CD1c-positive myeloid dendritic cell (primary cell): Measurements from ENCODE around the gene POLR2E.
"Not testable (repeated sequence)": the region's sequence is repeated elsewhere in the genome, so short reads cannot be mapped to it uniquely, and the experiment has no call there.

Experiments used
- DNase-seq: peaks from one replicate; pipeline ENCODE4 v3.0.0-alpha.2; 2016; ENCODE audit errors: extremely low spot score

The POLR2E gene

GRCh38 chr19:1125601-1126467, 30.7 kb upstream of the POLR2E start:
- DNase-seq: peak; percentile 86

GRCh38 chr19:1123885-1124677, 28.9 kb upstream of the POLR2E start:
- no peak for DNase-seq

DNA sequence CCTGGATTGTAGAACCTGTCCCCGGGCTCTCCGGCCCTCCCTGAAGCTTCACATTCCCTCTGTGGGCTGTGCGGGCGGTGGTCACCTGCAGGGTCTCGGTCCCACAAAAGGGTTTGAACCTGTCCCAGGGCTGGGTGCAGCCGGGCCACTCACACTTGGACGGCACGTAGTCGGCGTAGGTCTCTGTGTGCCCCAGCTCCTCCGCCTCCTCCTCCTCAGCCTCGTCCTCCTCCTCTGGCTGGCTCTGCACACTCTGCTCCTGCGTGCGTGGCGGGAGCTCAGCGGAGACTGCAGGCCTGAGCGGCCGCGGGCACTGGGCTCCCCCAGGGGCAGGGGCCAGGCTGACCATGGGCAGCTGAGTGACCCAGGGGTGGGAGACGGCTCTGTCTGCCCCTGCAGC, 28.2 kb upstream of the POLR2E start:
- DNase-seq: no peak

DNA sequence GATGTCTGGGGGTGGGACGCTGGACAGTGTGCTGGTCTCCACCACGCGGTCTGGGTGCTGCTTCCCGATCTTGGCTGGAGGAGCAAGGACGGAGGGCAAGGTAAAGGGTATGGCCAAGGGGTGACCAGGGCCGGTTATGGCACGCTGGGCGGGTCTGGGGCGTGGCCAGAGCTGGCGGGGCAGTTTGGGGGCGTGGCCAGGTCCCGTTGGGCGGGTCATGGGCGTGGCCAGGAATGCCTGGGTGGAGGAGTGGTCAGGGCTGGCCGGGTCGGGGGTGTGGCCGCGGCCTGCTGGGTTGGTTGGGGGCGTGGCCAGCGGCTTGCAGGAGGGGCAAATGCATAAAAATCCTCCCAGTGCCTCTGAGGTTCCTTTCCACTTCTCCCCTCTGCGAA, 27.8 kb upstream of the POLR2E start:
- DNase-seq: peak; percentile 71

DNA sequence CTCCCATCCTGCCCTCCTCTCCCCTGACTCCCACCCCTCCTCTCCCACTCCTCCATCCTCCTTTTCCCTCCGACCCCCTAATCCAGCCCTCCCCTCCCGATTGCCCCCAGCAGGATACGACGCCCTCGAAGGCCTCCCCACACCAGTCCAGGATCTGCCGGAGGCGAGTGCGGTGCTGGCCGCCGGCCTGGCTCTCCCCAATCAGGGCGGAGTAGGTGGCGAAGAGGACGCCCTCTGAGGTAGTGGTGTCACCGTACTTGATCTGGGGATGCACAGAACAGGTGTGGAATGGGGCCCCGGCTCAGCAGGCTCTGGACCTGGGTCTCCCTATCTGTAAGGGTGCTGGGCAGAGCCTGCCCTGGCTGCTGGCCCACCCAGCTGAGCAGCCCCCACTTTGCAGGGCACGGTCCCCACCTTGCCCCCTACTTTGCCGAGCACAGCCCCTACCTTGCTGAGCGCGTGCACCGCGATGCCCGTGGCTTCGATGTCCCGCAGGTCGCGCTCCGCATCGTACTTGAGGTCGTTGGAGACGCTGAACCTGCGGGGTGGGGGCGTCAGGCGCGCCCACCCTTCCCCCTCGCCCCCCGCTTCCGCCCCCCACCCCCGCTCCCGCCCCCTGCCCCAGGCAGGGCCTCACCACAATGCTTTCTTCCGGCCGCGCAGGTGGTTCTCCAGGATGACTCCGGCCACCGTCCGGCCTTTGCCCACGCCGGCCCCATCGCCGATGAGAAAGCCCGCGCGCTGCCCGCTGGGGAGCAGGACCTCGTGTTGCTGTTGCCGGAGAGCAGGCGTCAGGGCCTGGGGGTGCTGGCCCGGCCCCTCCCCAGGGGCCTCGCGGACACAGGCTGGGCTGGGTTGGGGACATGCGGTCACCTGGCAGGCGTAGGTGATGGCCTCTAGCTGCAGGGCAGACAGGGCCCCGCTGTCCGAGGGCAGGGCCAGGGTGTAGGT, 27.1 kb upstream of the POLR2E start:
- DNase-seq: no peak

DNA sequence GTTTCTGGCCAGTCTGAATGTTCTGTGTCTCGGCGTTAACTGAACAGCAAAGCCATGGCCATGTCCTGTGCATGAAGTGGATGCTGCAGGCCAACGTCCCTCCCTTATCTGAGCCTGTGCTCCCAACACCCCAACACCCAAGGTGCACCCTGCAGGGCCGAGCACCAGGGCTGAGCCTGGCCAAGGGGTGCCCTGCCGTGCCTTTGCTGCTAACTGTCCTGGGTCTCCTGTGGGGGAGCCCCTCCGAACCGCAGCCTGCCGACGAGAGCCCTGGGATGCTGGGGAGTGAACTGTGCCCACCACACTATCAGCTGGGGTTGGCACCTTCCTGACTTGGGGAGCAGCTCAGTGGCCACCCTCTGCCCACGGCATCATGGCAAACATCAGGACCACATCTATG, 26.2 kb upstream of the POLR2E start:
- no peak for DNase-seq

DNA sequence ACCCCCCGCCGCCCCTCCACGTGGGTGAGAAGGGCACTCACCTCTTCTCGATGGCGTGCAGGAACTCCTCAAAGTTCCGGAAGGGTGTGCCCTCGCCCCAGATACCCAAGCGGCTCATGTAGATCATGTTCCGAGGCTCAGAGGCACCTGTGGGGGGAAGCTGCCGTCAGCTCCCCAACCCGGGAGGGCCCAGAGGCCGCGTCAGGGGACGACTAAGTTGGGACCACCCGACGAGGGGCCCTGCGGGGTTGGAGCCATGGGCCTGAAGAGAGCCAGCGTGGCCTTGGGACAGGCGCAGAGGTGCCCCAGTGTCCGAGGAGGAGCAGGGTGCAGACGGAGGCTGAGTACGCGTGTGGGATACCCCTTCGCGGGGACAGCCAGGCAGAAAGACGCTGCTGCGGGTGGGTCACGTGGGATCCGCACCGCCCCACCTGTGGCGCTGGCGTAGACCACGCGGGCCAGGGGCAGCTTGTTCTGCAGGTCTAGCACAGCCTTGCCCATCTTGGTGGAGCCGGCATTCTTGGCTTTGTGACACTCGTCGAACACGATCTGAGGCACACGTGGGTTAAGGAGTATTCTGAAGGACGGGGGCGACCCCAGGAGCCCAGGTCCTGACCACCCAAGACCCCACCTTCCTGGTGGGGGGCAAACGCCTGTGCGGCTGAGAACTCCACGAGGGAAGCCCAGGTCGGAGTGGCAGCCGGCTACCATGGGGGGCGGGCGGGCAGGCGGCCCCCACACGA, 24.5 kb upstream of the POLR2E start:
- DNase-seq: no peak

DNA sequence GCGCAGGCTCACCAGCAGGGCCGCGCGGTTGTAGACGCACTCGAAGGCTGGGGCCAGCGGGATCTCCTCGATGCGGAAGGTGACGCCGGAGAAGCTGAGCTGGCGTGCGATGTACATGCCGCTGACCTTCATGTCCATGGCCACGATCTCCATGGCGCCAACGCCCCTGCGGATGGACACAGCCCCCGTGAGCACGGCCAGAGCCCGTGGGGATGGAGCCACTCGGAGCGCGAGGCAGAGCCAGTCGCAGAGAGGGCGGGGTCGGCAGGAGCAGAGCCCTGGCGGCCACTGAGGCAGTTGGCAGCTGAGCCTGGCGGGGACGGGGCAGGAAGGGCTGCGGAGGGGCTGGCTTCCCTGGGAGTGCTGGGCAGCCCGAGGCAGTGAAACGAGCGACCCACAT, 23.8 kb upstream of the POLR2E start:
- no peak for DNase-seq

GRCh38 chr19:1117654-1118053, 22.5 kb upstream of the POLR2E start:
- no peak for DNase-seq

GRCh38 chr19:1116726-1117581, 21.8 kb upstream of the POLR2E start:
- no peak for DNase-seq

DNA sequence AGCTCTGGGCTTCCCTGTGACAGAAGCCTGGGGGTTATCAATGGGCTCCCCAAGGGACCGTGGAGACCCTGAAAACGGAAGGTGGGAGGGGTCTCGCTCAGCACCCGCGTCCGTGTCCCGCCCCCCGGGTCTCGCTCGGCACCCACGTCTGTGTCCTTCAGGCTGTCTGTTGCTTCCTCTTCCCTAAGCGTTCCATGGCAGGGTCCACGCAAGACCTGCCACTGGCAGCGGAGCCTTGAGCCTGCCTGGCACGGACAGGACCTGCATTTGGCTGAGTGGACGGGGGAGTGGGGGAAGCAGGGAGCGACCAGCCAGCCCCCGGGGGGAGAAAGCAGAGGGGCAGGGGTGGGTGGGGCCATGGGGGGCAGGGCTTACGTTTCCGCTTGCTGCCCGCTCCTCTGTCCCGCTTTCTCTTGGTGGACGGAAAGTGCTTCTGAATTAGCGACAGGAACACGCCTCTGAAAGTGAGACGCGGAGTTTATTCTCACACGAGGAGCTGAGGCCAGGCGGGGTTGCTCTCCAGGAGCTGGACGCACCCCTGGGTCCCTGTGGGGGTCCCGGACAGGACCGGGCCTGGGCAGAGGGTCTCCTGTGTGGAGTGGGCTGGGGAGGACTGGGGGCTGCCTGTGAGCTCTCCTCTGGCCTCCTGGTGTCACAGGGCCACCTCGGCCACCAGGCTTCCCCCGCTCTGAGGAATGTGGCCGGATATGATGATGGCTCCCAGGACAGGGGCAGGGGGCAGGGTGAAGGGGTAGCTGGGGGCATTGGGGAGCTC, 20.7 kb upstream of the POLR2E start:
- no peak for DNase-seq

- not testable (repeated sequence) for DNase-seq
Observed at GRCh38 chr19:1114728-1115127, 19.6 kb upstream of the POLR2E start.

DNA sequence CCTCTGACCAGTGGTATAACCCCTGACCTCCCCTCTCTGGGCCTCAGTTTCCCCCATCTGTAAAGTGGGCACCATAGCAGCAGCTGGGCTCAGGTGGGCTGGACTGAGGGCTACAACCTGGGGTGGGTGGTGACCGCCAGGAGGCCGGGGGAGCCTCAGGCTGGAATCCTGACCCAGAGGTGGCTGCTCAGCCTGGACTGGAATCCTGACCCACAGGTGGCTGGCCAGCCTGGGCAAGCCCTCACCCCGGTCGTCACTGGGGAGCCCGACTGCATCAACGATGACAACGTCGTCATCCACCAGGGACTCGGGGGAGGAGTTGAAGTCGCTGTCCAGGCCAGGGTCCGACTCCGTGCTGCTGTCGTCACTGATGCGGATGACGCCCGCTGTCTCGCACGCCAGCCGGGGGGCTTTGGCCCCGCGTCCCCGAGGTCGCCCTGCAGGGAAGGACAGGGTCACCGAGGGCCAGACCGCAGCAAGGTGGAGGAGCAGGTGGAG, 18.9 kb upstream of the POLR2E start:
- DNase-seq: no peak

DNA sequence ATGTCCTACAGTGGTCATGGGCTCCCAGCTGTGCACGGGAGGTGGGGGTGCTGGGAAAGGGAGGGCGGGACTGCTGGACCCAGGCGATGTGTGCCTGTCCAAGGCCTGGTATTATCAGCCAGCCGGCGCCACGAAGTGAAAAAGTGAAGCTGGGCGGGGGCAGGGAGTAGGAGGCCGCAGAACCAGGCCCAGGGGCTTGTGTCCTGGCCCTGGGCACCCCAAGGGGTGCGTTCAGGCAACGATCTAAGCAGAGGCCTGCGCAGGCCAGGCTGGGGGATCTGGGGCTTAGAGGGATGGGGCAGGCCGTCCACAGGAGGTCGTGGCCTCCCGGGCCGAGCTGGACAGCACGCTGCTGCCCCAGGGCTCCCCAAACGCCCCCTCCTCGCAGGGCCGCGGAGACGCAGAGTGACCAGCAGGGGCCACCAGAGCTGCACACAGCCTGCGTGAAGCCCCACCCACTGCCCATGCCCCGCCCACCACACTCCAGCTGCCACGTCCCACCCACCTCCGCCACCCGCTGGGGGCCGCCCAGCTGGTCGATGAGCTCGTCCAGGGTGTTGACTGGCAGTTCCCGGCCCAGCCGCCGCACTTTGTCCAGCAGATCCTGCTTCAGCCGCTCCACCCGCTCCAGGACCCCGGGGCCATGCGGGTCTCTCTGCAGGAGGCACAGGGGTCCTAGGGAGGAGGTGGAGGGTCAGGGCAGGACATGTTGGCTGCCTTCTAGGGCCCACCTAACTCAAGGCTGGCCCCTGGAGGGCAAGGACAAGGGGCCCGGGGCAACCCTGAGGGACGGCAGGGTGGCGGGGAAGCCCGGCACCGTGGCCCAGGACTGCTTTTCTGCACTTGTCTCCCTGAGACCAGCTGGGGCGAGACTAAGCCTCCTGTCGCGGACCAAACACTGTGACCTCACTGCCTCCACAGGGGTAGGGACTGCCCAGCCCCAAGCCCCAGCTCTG, 18.1 kb upstream of the POLR2E start:
- DNase-seq: peak; percentile 95

DNA sequence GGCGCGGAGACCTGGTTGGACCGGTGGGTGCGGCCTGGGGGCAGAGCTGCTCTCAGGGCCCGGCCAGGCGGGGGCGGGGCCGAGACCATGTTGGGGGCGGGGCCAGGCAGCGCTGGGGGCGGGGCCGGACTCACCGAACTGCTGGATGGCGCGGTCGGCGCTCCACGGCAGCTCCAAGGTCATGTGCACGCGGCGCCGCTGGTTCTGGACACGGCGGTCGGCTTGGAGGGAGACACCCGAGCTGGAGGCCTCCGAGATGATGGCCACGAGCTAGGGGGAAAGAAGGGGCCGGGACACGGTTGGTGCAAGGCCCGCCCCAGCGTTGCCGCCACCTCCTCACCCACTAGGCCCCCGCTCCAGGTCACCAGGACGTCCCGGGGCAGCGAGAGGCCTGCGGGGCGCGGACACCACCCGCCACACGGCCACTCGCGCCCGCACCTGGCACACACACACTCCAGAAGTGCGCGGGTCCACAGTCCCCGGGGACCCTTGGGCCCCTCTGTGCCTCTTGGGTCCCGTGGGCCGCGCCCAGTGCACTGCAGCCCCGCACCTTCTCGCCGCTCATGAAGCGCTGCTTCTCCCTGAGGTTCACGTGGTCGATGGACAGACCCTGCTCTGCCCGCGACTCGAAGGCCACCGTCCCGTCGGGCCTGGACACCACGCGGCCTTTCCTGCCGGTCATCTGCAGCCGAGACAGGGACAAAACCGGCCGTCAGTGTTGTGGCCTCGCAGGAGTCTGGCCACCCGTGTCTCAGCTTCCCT, 17.3 kb upstream of the POLR2E start:
- no peak for DNase-seq

DNA sequence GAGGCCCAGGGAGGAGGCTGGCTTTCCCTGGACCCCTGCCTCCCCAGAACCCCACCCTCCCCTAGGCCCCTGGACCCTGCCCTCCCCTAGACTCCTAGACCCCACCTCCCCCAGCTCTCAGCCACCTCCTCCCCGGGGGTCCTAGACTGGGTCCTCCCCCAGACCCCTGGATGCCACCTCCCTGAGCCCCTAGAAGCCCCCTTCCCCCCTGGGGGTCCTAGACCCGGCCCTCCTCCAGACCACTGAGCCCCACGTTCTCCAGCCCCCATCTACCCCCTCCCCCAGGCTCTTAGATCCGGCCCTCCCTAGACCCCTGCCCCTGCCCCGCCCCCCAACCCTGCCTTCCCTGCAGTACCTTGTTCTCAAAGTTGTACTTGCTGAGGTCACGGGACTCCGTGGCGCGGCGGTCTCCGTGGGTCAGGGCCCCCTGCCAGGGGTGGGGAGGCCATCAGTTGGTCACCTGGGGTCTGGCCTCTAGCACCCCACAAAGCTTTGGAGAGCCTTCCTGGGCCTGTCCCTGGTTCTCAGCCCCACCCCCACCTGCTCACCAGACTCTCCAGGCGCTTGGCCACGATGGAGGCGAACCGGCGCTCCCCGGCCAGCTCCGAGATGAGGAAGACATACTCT, 16.6 kb upstream of the POLR2E start:
- no peak for DNase-seq
